Endometrial microvascular endothelial cells (primary cell): ENCODE data around the gene BRCA2. TPM values are rescaled to one million over a fixed set of nuclear protein-coding genes. Genes with fewer than 3 reads are reported as not detected.

Experiments used
- total RNA-seq: library from RNA; depleted of rRNA; stranded (reverse); fragments of >200 nt; gene quantifications from one replicate; pipeline ENCODE4 v1.2.3, GENCODE V29; 2015; ENCODE audit errors: inconsistent ontology term

The BRCA2 gene
- total RNA-seq, 1 donor from 2014 or later, result 12.3 TPM

Other genes starting within 250 kb of the BRCA2 start
- not detected for gene ZAR1L, start 145 bp upstream of the BRCA2 start, total RNA-seq
- gene N4BP2L1, start 112.6 kb downstream of the BRCA2 start, total RNA-seq, result 0.09 TPM
- gene N4BP2L2, start 223.3 kb downstream of the BRCA2 start, total RNA-seq, result 24.7 TPM